Thyroid gland (tissue), 4 donors: ENCODE measurements around the gene ITFG1.
"Not testable (repeated sequence)": the region's sequence is repeated elsewhere in the genome, so short reads cannot be mapped to it uniquely, and the experiment has no call there.

Experiments used
- POLR2A ChIP-seq, 2 donors: fragments of 450-650 bp; IDR thresholded peaks; one replicate each; pipeline ENCODE4 v1.6.1; 2017; ENCODE audit warnings: antibody characterized with exemption in 2 of 2, mild to moderate bottlenecking in 2 of 2, moderate library complexity in 1 of 2
- TF ChIP-seq, protein P1 (sequence below), 6 experiments: fragments of 200-600 bp in 3 of 6; fragments of 450-650 bp in 3 of 6; sonication (generic) in 3 of 6; IDR thresholded peaks; one replicate each; pipeline ENCODE4 v1.5.1; 2016 to 2019; ENCODE audit warnings: antibody characterized with exemption in 6 of 6, mild to moderate bottlenecking in 2 of 6, inconsistent platforms in 1 of 6, moderate library complexity in 1 of 6

DNA sequence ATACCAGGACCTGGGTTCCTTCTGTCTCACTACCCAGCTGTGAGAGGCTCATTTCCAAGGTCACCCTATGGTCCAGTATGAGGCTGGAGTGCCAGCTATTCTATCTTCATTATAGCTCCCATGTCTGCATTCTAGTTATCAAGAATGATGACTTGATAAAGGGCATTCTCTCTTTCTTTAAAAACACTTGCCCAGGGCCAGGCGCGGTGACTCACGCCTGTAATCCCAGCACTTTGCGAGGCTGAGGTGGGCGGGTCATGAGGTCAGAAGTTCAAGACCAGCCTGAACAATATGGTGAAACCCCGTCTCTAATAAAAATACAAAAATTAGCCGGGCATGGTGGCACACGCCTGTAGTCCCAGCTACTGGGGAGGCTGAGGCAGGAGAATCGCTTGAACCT lies 322.9 kb downstream of the ITFG1 start:
- TF ChIP-seq, protein P1, sequence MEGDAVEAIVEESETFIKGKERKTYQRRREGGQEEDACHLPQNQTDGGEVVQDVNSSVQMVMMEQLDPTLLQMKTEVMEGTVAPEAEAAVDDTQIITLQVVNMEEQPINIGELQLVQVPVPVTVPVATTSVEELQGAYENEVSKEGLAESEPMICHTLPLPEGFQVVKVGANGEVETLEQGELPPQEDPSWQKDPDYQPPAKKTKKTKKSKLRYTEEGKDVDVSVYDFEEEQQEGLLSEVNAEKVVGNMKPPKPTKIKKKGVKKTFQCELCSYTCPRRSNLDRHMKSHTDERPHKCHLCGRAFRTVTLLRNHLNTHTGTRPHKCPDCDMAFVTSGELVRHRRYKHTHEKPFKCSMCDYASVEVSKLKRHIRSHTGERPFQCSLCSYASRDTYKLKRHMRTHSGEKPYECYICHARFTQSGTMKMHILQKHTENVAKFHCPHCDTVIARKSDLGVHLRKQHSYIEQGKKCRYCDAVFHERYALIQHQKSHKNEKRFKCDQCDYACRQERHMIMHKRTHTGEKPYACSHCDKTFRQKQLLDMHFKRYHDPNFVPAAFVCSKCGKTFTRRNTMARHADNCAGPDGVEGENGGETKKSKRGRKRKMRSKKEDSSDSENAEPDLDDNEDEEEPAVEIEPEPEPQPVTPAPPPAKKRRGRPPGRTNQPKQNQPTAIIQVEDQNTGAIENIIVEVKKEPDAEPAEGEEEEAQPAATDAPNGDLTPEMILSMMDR (IDR thresholded peaks at IDR 0.05), result not testable (repeated sequence)
- not testable (repeated sequence) for TF ChIP-seq POLR2A (IDR thresholded peaks at IDR 0.05)
